22Rv1 (cell line): ENCODE results near the gene PITPNM1.

Experiments
- CTCF ChIP-seq: fragments of 450-650 bp; IDR thresholded peaks from 2 replicates; pipeline ENCODE4 v1.5.1; 2017; ENCODE audit warnings: mild to moderate bottlenecking
- ZFX ChIP-seq: fragments of 450-650 bp; IDR thresholded peaks from 2 replicates; pipeline ENCODE4 v1.6.1; 2017; ENCODE audit warnings: antibody characterized with exemption, borderline replicate concordance

GRCh38 chr11:67530282-67530592 lies 25.1 kb upstream of the PITPNM1 start:
- TF ChIP-seq CTCF: no peak
- TF ChIP-seq ZFX: no peak
